HG03108 (cell line): ENCODE measurements around the gene TTC17.
"Not testable (repeated sequence)": the region's sequence is repeated elsewhere in the genome, so short reads cannot be mapped to it uniquely, and the experiment has no call there.

Experiments used
- ATAC-seq: cut with Tn5 transposase; IDR thresholded peaks from one replicate; pipeline ENCODE4 v1.9.1; 2021; ENCODE audit warnings: moderate library complexity; ENCODE audit not compliant: unreplicated experiment

The TTC17 gene

GRCh38 chr11:43384393-43384792 lies 25.7 kb downstream of the TTC17 start:
- no peak for ATAC-seq

DNA sequence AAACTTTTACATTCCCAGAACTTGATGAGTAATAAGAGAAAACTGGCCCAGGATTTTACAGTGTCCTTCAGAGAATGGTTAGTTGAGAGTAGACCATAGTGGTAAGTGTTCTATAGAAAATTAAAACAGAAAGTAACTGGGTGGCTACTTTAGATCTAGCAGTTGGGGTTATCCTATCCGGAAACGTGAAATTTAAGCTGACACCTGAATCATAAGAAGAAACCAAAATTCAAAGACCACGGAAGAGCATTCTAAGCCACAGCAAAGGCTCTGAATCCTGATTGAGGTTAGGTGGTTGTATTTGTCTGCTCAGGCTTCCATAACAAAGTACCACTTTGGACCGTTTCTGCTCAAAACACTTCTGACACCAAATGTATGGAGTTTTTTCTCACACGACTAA lies 34.0 kb downstream of the TTC17 start:
- ATAC-seq: no peak

DNA sequence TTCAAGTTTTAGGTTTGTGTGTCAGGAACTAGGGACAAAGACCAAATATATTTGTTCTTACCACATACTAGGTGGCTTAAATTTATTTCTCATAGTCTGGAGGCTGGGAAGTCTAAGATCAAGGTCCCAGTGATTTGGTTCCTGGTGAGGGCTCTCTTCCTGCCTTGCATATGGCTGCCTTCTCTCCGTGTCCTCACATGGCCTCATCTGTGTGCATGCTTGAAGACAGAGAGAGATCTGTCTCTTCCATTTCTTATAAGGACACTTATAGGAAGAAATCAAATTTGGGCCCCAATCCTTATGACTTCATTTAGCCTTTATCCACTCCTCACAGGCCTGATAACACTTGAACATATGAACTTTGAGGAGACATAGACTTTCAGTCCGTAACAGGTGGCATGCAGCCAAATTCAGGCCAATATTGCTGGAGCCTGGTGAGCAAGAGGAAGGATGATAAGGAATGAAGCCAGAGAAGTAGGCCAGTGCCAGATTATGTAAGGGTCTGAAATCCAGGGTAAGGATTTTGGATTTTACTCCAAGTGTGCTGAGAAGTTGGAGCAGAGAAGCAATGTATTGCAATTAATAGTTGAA lies 35.1 kb downstream of the TTC17 start:
- no peak for ATAC-seq

DNA sequence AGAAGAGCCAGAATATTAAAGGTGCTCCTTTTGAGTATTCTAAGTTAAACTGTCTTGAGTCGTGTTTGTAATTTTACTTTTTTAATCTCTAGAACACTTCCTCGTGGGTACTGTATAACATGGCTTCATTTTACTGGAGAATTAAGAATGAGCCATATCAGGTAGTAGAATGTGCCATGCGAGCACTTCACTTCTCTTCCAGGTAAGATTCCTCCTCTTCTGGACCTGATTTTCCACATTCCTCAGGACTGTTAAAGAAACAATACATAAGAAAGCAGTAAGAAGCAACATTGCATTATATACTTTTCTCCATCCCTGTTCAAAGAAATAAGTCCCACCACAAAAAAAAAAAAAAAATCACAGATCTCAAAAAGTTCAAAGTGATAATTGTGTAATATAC lies 37.9 kb downstream of the TTC17 start:
- ATAC-seq: no peak

GRCh38 chr11:43397251-43397650 lies 38.5 kb downstream of the TTC17 start:
- ATAC-seq: no peak

- ATAC-seq: no peak
Measured at GRCh38 chr11:43399983-43400630, 41.4 kb downstream of the TTC17 start.

DNA sequence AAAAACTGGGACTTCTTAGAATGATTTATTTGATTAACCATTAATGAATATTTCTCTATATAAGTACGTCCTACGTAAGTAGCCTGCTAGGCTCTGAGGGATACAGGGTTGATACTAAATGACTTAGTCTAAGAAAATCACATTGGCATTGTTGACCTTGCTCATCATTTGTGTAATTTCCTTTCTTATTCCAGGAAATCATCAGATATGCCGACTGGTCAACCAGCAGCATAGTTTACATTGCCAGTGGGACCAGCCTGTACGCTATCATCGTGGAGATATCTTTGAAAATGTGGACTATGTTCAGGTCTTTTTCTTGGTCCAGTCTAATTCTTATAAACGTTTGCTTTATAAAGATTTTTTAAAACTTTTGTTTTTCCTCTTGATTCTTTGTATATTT lies 42.5 kb downstream of the TTC17 start:
- ATAC-seq: no peak

DNA sequence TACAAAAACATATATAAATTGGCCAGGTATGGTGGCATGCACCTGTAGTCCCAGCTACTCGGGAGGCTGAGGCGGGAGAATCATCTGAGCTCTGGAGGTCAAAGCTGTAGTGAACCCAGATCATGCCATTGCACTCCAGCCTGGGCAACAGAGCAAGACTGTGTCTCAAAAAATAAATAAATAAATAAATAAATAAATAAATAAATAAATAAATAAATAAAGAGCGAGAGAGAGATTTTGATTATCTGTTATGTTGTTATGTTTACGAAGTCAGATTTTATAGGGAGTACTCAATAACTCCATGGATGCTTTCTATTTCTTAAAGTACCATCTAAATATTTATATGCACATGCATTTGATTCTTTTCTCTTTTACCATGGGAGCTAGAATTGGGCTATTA lies 43.1 kb downstream of the TTC17 start:
- not testable (repeated sequence) for ATAC-seq

- no peak for ATAC-seq
Measured at GRCh38 chr11:43403357-43404231, 44.9 kb downstream of the TTC17 start.

DNA sequence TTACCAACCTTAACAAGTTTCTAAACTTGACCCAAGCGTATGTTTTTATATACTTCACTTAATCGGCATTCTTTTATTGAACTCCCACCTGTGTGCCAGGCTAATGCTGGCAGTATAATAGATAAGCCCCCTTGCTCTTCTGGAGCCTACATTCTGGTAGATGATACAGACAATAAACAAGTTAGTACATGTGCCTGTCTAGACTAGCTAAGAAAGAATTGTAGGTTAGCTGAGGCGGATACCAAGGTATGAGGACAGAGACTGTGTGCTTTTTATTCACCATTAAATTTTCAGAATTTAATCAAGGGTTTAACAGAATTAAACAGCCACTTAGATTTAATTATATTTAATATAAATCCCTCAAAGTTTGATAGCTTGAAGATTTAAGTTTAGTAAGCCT lies 45.7 kb downstream of the TTC17 start:
- no peak for ATAC-seq

GRCh38 chr11:43404836-43405479 lies 46.2 kb downstream of the TTC17 start:
- ATAC-seq: no peak

DNA sequence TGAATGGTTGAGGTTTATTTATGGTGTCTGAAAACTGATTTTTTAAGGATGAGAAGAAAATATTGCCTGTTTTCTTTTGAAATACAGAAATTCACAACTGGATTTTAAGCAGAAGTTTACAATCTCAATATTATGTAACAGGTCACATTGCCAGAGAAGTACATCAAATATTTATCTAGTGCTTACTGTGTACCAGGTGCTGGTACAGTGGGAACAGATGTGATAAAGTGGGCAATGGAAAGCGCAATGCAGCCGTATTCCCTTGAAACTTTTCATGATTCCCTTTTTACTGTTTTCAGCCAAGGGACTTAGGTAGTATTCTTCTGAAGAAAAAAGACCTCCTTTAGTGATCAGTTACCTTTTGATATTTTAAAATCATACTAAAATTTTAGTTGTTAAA lies 49.6 kb downstream of the TTC17 start:
- ATAC-seq: no peak

GRCh38 chr11:43410394-43410793 lies 51.7 kb downstream of the TTC17 start:
- ATAC-seq: no peak

DNA sequence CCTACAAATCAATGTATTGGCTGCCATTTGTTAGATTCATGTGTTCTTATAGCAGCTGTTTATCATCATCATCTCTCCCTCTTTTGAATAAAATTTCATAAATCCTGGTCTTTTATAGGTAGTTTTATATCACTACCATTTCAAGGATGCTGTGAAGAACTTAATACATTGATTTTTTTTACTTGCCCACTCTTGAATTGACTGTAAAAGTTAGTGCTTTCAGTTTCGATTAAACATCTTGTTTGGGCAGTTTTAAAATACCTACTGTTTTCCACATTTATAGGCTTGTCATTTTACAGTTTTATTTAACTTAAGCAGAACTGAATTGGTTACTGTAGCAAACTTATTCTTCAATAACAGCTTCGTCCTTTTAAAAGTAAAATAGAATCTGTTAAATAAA lies 59.5 kb downstream of the TTC17 start:
- no peak for ATAC-seq

DNA sequence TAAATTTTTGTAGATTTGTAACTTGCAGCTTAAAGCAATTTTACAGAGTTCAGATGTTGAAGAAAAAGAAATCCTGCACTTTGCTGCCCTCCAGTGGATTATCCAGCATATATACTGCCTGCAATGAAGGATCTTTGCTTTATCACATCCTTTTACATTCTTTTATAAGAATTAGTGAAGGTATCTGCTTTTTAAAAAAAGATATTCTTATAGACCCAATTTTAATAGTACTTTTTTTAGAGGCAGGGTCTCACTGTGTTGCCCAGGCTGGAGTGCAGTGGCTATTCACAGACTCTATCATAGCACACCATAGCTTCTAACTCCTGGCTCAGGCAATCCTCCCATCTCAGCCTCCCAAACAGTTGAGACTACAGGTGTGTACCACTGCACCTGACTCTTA lies 60.7 kb downstream of the TTC17 start:
- ATAC-seq: no peak

- no peak for ATAC-seq
Measured at GRCh38 chr11:43427971-43428370, 69.3 kb downstream of the TTC17 start.

- not testable (repeated sequence) for ATAC-seq
Measured at GRCh38 chr11:43430916-43431315, 72.2 kb downstream of the TTC17 start.

DNA sequence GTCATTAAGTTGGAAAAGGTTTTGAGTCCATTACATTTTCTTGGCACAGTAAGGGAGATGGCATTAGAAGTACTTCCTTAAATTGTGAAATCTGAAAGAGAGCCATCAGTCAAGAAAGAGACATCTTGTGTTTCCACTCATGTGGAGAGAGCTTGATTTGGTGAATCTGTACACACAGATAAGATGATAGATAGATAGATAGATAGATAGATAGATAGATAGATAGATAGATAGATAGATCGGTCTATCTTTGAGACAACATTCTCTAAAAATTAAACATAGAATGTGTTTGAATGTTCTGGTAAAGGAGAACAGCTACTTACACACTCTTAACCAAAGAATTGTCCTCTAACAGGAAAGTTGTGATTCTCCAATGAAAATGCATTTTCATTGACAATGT lies 76.2 kb downstream of the TTC17 start:
- no peak for ATAC-seq

DNA sequence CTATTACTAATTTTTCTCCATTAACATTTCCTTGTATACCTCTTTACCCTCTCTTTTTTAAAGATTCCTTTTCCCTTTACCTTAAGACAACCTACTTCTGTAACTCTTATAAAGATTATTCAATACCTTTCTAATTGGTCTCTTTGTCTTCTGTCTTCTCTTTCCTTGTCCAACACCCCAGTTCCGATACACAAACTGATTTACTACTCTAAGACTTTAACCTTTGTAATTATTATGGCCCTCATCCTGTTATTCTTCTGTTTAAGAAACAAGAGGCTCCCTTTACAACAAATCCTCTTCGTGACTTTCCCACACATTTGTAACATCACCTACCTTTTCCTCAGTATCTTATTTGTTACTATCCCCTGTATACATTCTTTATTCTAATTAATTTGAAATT lies 81.8 kb downstream of the TTC17 start:
- ATAC-seq: no peak

DNA sequence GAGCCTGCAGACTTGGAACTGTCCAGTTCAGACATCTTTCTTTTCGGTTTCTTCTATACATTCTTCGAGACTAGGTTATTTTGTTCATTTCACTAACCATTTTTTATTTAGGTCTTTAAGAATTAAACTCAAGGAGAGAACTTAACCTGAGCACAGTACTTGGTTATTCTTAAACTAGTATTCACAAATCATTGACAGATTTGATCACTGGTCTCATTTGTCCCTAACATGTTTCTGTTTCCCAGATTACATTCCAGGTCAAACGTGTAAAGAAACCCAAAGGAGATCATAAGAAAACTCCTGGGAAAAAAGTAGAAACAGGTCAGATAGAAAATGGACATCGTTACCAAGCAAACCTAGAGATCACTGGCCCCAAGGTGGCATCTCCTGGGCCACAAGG lies 85.1 kb downstream of the TTC17 start:
- no peak for ATAC-seq

GRCh38 chr11:43447151-43447550 lies 88.4 kb downstream of the TTC17 start:
- no peak for ATAC-seq

GRCh38 chr11:43458486-43458885 lies 99.8 kb downstream of the TTC17 start:
- ATAC-seq: no peak
